Nephron (organoid): Measurements from ENCODE around the gene EEF2K.
"Not testable (repeated sequence)": the region's sequence is repeated elsewhere in the genome, so short reads cannot be mapped to it uniquely, and the experiment has no call there.

Experiments
- H3K27ac Mint-ChIP-seq, 3 experiments: 2 replicates each; pipeline ENCODE4 v1.8.0; 2020; ENCODE audit warnings: mixed read lengths in 3 of 3, mild to moderate bottlenecking in 2 of 3, moderate library complexity in 1 of 3
- H3K27me3 Mint-ChIP-seq: 2 replicates; pipeline ENCODE4 v1.8.0; 2021; ENCODE audit warnings: low read depth, mild to moderate bottlenecking, moderate library complexity, mixed read lengths
- H3K36me3 Mint-ChIP-seq: 2 replicates; pipeline ENCODE4 v1.8.0; 2020; ENCODE audit warnings: low read depth, mixed read lengths
- H3K4me1 Mint-ChIP-seq: 2 replicates; pipeline ENCODE4 v1.8.0; 2020; ENCODE audit warnings: mixed read lengths
- H3K4me3 Mint-ChIP-seq, 3 experiments: 2 replicates each; pipeline ENCODE4 v1.8.0; 2020; ENCODE audit warnings: mild to moderate bottlenecking in 3 of 3, mixed read lengths in 3 of 3, moderate library complexity in 2 of 3
- H3K9me3 Mint-ChIP-seq: 2 replicates; pipeline ENCODE4 v1.8.0; 2020; ENCODE audit warnings: mixed read lengths
- CTCF ChIP-seq, 3 experiments: fragments of 200-600 bp; sonication (generic); IDR thresholded peaks; one replicate each; pipeline ENCODE4 v1.5.0; 2021; ENCODE audit warnings: antibody characterized with exemption in 3 of 3; ENCODE audit not compliant: unreplicated experiment in 3 of 3

EEF2K gene

DNA sequence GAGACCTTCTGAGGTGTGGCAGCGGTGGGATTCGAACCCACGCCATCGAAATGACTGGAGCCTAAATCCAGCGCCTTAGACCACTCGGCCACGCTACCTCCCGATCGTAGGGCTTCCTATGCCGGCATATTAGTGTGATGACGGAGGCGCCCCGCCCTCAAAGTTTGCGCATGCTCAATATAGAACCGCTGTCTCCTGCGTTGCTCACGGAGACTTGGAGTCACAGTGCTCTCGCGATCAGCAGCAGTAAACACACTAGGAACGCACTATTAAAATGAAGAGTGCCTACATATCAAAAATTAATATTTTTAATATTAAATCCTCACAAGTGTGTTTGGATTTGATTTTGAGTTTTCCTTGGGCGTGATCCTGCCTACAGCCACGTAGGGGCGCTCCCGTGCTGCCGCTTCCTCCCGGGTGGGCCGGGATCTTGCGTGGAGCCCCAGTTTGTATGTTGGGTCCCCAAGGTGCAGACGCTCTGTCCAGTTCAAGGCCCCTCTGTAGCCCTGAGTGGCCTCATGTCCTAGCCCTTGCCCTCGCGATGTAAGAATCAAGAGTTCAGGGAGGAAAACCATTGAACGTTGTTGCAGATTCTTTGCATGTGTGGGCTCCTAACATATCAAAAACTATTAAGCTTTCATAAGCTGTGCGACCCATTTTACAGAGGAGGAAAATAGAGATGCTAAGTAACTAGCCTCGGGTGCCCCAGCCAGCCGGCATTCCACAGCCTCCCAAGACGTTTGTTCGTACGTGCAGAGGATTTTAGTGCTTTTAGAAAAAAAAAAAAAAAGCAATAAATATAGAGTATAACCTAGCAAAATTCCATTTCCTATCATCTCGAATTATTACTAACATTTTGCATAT, 10.2 kb upstream of the EEF2K start:
- Mint-ChIP-seq H3K36me3 (no peaks in the 10 kb centered on the region), H3K4me1 (peaks cover 18% of the 10 kb centered on the region), H3K4me3 (peak overlapping the region; percentile 84 to 96 (median 86)), H3K27ac (peak overlapping the region; percentile 76 to 80 (median 78)), H3K9me3 (no peaks in the 10 kb centered on the region), H3K27me3 (peaks cover 8% of the 10 kb centered on the region)
- TF ChIP-seq CTCF (IDR thresholded peaks at IDR 0.05; ENCODE audit: unreplicated experiment in 3 of 3), result peak; percentile 93 to 97 (median 96)

GRCh38 chr16:22196559-22197168, 9.4 kb upstream of the EEF2K start:
- Mint-ChIP-seq H3K4me3 (peak overlapping the region; percentile 84 to 85 (median 84)), H3K27ac (peak overlapping the region in 2 of 3 experiments; percentile 36 to 49), H3K4me1 (peaks cover 18% of the 10 kb centered on the region)
- not testable (repeated sequence) for H3K9me3 Mint-ChIP-seq, H3K27me3 Mint-ChIP-seq, H3K36me3 Mint-ChIP-seq

GRCh38 chr16:22198547-22199293, 7.4 kb upstream of the EEF2K start:
- no peaks in the 10 kb centered on the region for H3K9me3 Mint-ChIP-seq
- TF ChIP-seq CTCF (IDR thresholded peaks at IDR 0.05; ENCODE audit: unreplicated experiment in 3 of 3), result no peak

GRCh38 chr16:22202261-22202637, 3.8 kb upstream of the EEF2K start:
- Mint-ChIP-seq H3K4me1 (peaks cover 6% of the 10 kb centered on the region), H3K27me3 (no peaks in the 10 kb centered on the region), H3K4me3 (no peak overlapping the region), H3K9me3 (no peaks in the 10 kb centered on the region), H3K27ac (peak overlapping the region in 1 of 3 experiments; percentile 15), H3K36me3 (no peaks in the 10 kb centered on the region)
- TF ChIP-seq CTCF (IDR thresholded peaks at IDR 0.05; ENCODE audit: unreplicated experiment in 3 of 3), result no peak

More at GRCh38 chr16:22198547-22199293, 7.4 kb upstream of the EEF2K start:
- no peaks in the 10 kb centered on the region for H3K36me3 Mint-ChIP-seq
- H3K27me3 Mint-ChIP-seq, result peaks cover 8% of the 10 kb centered on the region
- H3K27ac Mint-ChIP-seq, result peak overlapping the region; percentile 50 to 85 (median 85)
- H3K4me1 Mint-ChIP-seq, result peaks cover 4% of the 10 kb centered on the region
- H3K4me3 Mint-ChIP-seq, result peak overlapping the region in 2 of 3 experiments; percentile 34 to 53

GRCh38 chr16:22203091-22203490, 3.0 kb upstream of the EEF2K start:
- no peak for TF ChIP-seq CTCF (IDR thresholded peaks at IDR 0.05; ENCODE audit: unreplicated experiment in 3 of 3)
- H3K36me3 Mint-ChIP-seq, result no peaks in the 10 kb centered on the region

DNA sequence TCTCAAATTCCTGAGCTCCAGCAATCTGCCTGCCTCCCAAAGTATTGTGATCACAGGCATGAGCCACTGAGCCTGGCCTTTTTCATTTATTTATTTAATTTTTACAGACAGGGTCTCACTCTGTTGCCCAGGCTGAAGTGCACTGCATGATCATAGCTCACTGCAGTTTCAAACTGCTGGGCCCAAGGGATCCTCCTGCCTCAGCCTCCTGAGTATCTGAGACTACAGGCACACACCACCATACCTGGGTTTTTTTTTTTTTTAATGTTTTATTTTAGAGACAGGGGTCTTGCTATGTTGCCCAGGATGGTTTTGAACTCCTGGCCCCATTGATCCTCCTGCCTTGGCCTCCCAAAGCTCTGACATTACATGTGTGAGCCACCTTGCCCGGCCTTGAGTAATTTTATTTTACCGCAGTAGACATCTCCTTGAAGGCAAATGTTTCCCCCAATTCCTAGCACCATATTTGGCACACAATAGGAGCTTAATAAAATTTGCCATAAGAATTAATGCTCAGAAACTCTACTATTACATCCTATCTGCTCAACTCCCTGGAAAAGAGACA, 1.9 kb upstream of the EEF2K start:
- H3K36me3 Mint-ChIP-seq, result no peaks in the 10 kb centered on the region
- H3K27me3 Mint-ChIP-seq, result no peaks in the 10 kb centered on the region
- H3K4me1 Mint-ChIP-seq, result peaks cover 14% of the 10 kb centered on the region
- peak overlapping the region; percentile 59 to 81 (median 69) for H3K27ac Mint-ChIP-seq
- no peaks in the 10 kb centered on the region for H3K9me3 Mint-ChIP-seq
- H3K4me3 Mint-ChIP-seq, result peak overlapping the region; percentile 39 to 80 (median 76)
- no peak for TF ChIP-seq CTCF (IDR thresholded peaks at IDR 0.05; ENCODE audit: unreplicated experiment in 3 of 3)

More at GRCh38 chr16:22203091-22203490, 3.0 kb upstream of the EEF2K start:
- Mint-ChIP-seq H3K4me3 (no peak overlapping the region), H3K27me3 (no peaks in the 10 kb centered on the region), H3K27ac (no peak overlapping the region), H3K9me3 (no peaks in the 10 kb centered on the region), H3K4me1 (peaks cover 14% of the 10 kb centered on the region)
